Ishikawa (cell line): ENCODE results near the gene QSOX1.

Experiments
- CEBPB ChIP-seq: IDR thresholded peaks from 2 replicates; pipeline ENCODE4 v1.6.1; 2012
- CREB1 ChIP-seq: IDR thresholded peaks from 2 replicates; pipeline ENCODE4 v1.6.1; 2012; ENCODE audit warnings: low read depth
- EGR1 ChIP-seq: IDR thresholded peaks from 2 replicates; pipeline ENCODE4 v1.6.1; 2012
- EP300 ChIP-seq: IDR thresholded peaks from 2 replicates; pipeline ENCODE4 v1.6.1; 2012; ENCODE audit warnings: borderline replicate concordance
- FOXM1 ChIP-seq: IDR thresholded peaks from 2 replicates; pipeline ENCODE4 v1.6.1; 2012; ENCODE audit warnings: low read depth, borderline replicate concordance
- MAX ChIP-seq: IDR thresholded peaks from 2 replicates; pipeline ENCODE4 v1.6.1; 2012
- NFIC ChIP-seq: IDR thresholded peaks from 2 replicates; pipeline ENCODE4 v1.6.1; 2012
- RAD21 ChIP-seq: IDR thresholded peaks from 2 replicates; pipeline ENCODE4 v1.6.1; 2012; ENCODE audit warnings: low read depth
- TAF1 ChIP-seq: IDR thresholded peaks from 2 replicates; pipeline ENCODE4 v1.6.1; 2012; ENCODE audit warnings: low read depth, mild to moderate bottlenecking
- TCF12 ChIP-seq: IDR thresholded peaks from 2 replicates; pipeline ENCODE4 v1.6.1; 2012; ENCODE audit warnings: low read depth
- TEAD4 ChIP-seq: IDR thresholded peaks from 2 replicates; pipeline ENCODE4 v1.6.1; 2012
- YY1 ChIP-seq: IDR thresholded peaks from 2 replicates; pipeline ENCODE4 v1.6.1; 2012; ENCODE audit warnings: low read depth
- ZBTB7A ChIP-seq: IDR thresholded peaks from 2 replicates; pipeline ENCODE4 v1.6.1; 2012; ENCODE audit warnings: low read depth
- TF ChIP-seq, protein P1 (sequence below): IDR thresholded peaks from 2 replicates; pipeline ENCODE4 v1.6.1; 2012
- TF ChIP-seq, protein P2 (sequence below): IDR thresholded peaks from 2 replicates; pipeline ENCODE4 v1.6.1; 2012; ENCODE audit warnings: low read depth, mild to moderate bottlenecking

QSOX1 gene

GRCh38 chr1:180157576-180158057, 2.9 kb downstream of the QSOX1 start:
- TF ChIP-seq ZBTB7A (no peak), EGR1 (no peak), MAX (no peak), FOXM1 (no peak), TCF12 (no peak), TEAD4 (no peak), CEBPB (no peak), YY1 (no peak), CREB1 (no peak), RAD21 (no peak), EP300 (no peak), TAF1 (no peak), NFIC (no peak)
- TF ChIP-seq, protein P1, sequence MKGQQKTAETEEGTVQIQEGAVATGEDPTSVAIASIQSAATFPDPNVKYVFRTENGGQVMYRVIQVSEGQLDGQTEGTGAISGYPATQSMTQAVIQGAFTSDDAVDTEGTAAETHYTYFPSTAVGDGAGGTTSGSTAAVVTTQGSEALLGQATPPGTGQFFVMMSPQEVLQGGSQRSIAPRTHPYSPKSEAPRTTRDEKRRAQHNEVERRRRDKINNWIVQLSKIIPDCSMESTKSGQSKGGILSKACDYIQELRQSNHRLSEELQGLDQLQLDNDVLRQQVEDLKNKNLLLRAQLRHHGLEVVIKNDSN = no peak
- TF ChIP-seq, protein P2, sequence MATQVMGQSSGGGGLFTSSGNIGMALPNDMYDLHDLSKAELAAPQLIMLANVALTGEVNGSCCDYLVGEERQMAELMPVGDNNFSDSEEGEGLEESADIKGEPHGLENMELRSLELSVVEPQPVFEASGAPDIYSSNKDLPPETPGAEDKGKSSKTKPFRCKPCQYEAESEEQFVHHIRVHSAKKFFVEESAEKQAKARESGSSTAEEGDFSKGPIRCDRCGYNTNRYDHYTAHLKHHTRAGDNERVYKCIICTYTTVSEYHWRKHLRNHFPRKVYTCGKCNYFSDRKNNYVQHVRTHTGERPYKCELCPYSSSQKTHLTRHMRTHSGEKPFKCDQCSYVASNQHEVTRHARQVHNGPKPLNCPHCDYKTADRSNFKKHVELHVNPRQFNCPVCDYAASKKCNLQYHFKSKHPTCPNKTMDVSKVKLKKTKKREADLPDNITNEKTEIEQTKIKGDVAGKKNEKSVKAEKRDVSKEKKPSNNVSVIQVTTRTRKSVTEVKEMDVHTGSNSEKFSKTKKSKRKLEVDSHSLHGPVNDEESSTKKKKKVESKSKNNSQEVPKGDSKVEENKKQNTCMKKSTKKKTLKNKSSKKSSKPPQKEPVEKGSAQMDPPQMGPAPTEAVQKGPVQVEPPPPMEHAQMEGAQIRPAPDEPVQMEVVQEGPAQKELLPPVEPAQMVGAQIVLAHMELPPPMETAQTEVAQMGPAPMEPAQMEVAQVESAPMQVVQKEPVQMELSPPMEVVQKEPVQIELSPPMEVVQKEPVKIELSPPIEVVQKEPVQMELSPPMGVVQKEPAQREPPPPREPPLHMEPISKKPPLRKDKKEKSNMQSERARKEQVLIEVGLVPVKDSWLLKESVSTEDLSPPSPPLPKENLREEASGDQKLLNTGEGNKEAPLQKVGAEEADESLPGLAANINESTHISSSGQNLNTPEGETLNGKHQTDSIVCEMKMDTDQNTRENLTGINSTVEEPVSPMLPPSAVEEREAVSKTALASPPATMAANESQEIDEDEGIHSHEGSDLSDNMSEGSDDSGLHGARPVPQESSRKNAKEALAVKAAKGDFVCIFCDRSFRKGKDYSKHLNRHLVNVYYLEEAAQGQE = no peak

GRCh38 chr1:180158149-180159147, 3.8 kb downstream of the QSOX1 start:
- TF ChIP-seq MAX (no peak), TEAD4 (no peak), TAF1 (no peak), CEBPB (no peak), TCF12 (no peak), RAD21 (no peak), ZBTB7A (no peak), EP300 (no peak), YY1 (no peak), FOXM1 (no peak), CREB1 (no peak), NFIC (no peak), EGR1 (no peak)
- TF ChIP-seq, protein P2 = no peak
- TF ChIP-seq, protein P1 = no peak

GRCh38 chr1:180160357-180160756, 5.7 kb downstream of the QSOX1 start:
- TF ChIP-seq EGR1 (no peak), RAD21 (no peak)

- TF ChIP-seq, protein P1 = no peak
- TF ChIP-seq MAX (no peak), RAD21 (no peak), TAF1 (no peak), TCF12 (no peak), NFIC (no peak), TEAD4 (no peak), ZBTB7A (no peak), EGR1 (no peak), EP300 (no peak), FOXM1 (no peak), CREB1 (no peak), CEBPB (no peak), YY1 (no peak)
- TF ChIP-seq, protein P2 = no peak
These were observed 8.4 kb downstream of the QSOX1 start for GRCh38 chr1:180163041-180163440.
